K562 (cell line): ENCODE data around the gene ARMC12. TPM values are rescaled to one million over a fixed set of nuclear protein-coding genes. Genes with fewer than 3 reads are reported as not detected.

ENCODE experiments used
- CCAR2 ChIP-seq: fragments of 200-400 bp; formaldehyde crosslinking; IDR thresholded peaks from 2 replicates; pipeline ENCODE4 v1.6.1; 2017; ENCODE audit warnings: mild to moderate bottlenecking, low read depth, low read length
- CHD2 ChIP-seq: IDR thresholded peaks from 2 replicates; pipeline ENCODE4 v1.6.1; 2011; ENCODE audit warnings: low read depth, low read length
- DPF2 ChIP-seq: fragments of 450-650 bp; IDR thresholded peaks from 2 replicates; pipeline ENCODE4 v1.6.1; 2016
- HMGN3 ChIP-seq: IDR thresholded peaks from 2 replicates; pipeline ENCODE4 v1.6.1; 2011; ENCODE audit warnings: borderline replicate concordance, low read depth, mild to moderate bottlenecking, mixed read lengths, low read length; ENCODE audit not compliant: insufficient read length; ENCODE audit errors: extremely low read depth
- MEF2D ChIP-seq: conservative IDR thresholded peaks from 2 replicates; pipeline ENCODE4 v1.6.1; 2016; ENCODE audit warnings: low read depth, missing genetic modification characterization, missing compliant biosample characterization
- MTF1 ChIP-seq: fragments of 250-450 bp; sonication (Bioruptor Pico); IDR thresholded peaks from 2 replicates; pipeline ENCODE4 v1.9.0; 2021; ENCODE audit warnings: moderate library complexity, mild to moderate bottlenecking, inconsistent platforms, borderline replicate concordance
- NBN ChIP-seq: fragments of 450-650 bp; IDR thresholded peaks from 2 replicates; pipeline ENCODE4 v1.6.1; 2016; ENCODE audit warnings: low read depth, mild to moderate bottlenecking
- NFIC ChIP-seq: fragments of 450-650 bp; IDR thresholded peaks from 2 replicates; pipeline ENCODE4 v1.6.1; 2017; ENCODE audit warnings: mild to moderate bottlenecking, inconsistent platforms
- NFYB ChIP-seq: IDR thresholded peaks from 2 replicates; pipeline ENCODE4 v1.6.1; 2011; ENCODE audit warnings: mild to moderate bottlenecking, moderate library complexity; ENCODE audit not compliant: insufficient read length; ENCODE audit errors: extremely low read depth
- PHB ChIP-seq: fragments of 250-450 bp; sonication (Bioruptor Pico); IDR thresholded peaks from 2 replicates; pipeline ENCODE4 v1.5.0; 2021
- PHF21A ChIP-seq: fragments of 450-650 bp; IDR thresholded peaks from 2 replicates; pipeline ENCODE4 v1.6.1; 2017; ENCODE audit warnings: low read depth, borderline replicate concordance
- RCOR1 ChIP-seq, 2 experiments: IDR thresholded peaks; 2 replicates each; pipeline ENCODE4 v1.6.1; 2012; ENCODE audit warnings: low read depth in 2 of 2, low read length in 2 of 2, borderline replicate concordance in 1 of 2, improper control_type of control experiment in 1 of 2
- SRSF1 ChIP-seq: fragments of 200-400 bp; formaldehyde crosslinking; IDR thresholded peaks from 2 replicates; pipeline ENCODE4 v1.6.1; 2017; ENCODE audit warnings: mild to moderate bottlenecking, low read depth, low read length, moderate library complexity
- TBP ChIP-seq: optimal IDR thresholded peaks from 2 replicates; pipeline ENCODE3; 2011; ENCODE audit warnings: low read depth, low read length, improper control_type of control experiment
- ZKSCAN3 ChIP-seq: fragments of 250-450 bp; sonication (Bioruptor Pico); IDR thresholded peaks from 2 replicates; pipeline ENCODE4 v1.4.0; 2020
- ZNF12 ChIP-seq: sonication (generic); formaldehyde crosslinking; IDR thresholded peaks from 2 replicates; pipeline ENCODE4 v1.4.0; 2020; ENCODE audit warnings: mild to moderate bottlenecking, missing genetic modification reagents
- ZNF77 ChIP-seq: fragments of 250-450 bp; sonication (Bioruptor Pico); IDR thresholded peaks from 2 replicates; pipeline ENCODE4 v1.5.0; 2020
- polyA plus RNA-seq, 8 experiments: library from polyadenylated mRNA; depleted of rRNA in 4 of 8; stranded (reverse) in 5 of 8; unstranded in 3 of 8; fragments of >200 nt; fragmentation: Nextera tagmentation in 2 of 8; fragmentation: Illumina TruSeq in 1 of 8; extraction: Ambion mirVana in 2 of 8; extraction: Trizol in 1 of 8; gene quantifications; 2 replicates each; pipeline versions ENCODE4 v1.2.1 to v1.2.3, GENCODE V29; 2011 to 2014; ENCODE audit warnings: inconsistent platforms in 1 of 8, missing spikeins in 1 of 8
- total RNA-seq, 7 experiments: library from RNA; depleted of rRNA in 6 of 7; stranded (reverse); fragments of >200 nt in 6 of 7; fragmentation: Illumina TruSeq in 2 of 7; extraction: Trizol in 2 of 7; gene quantifications; 2 replicates each; pipeline versions ENCODE4 v1.2.1 to v1.2.3, GENCODE V29; 2011 to 2021; ENCODE audit warnings: low replicate concordance in 1 of 7
- TF ChIP-seq, protein P1 (sequence below): sonication (generic); formaldehyde crosslinking; IDR thresholded peaks from 2 replicates; pipeline ENCODE4 v1.8.0; 2022; ENCODE audit warnings: mild to moderate bottlenecking, missing genetic modification reagents
- TF ChIP-seq, protein P2 (sequence below): fragments of 450-650 bp; IDR thresholded peaks from 2 replicates; pipeline ENCODE4 v1.6.1; 2018; ENCODE audit not compliant: partially characterized antibody
- TF ChIP-seq, protein P3 (sequence below): fragments of 250-450 bp; sonication (Bioruptor Pico); IDR thresholded peaks from 2 replicates; pipeline ENCODE4 v1.5.0; 2021

ARMC12 gene
- total and polyA plus RNA-seq, 9 of the 15 experiments (the other 6 are each of a cell fraction or from before 2014, with no cell fraction given): 0.09 to 0.58 (median 0.31) TPM; not detected in 3

DNA sequence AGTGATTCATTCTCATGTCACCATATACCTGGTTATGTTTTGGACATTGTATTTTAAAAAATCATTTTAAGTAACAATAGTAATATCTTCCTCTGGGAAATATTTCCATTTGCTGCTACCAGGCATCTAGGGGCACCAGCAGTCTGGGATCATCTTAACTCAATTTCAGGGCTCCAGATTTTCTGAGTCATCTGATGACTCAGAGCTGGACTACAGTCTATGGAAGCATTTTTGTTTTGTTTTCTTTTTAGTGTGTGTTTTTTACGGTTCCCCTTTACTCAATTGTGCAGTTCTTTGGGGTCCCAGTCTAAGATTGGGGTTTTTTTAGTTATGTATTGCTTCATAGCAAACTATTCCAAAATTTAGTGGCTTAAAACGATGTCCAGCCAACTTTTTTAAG lies 42.4 kb upstream of the ARMC12 start (continued):
- TF ChIP-seq DPF2 (peak; percentile 89), ZKSCAN3 (CRISPR knock-in tag) (no peak), ZNF77 (no peak), PHB (CRISPR knock-in tag) (no peak), TBP (no peak), MEF2D (no peak), CHD2 (no peak), NFYB (no peak), CCAR2 (no peak), ZNF12 (CRISPR knock-in tag) (no peak), NFIC (0 out of 2 replicates have a peak, but pooled peaks have one; percentile 6), HMGN3 (no peak), RCOR1 (IDR thresholded peaks at IDR 0.05; ENCODE audit: borderline replicate concordance in 1 of 2, low read depth in 2 of 2, low read length in 2 of 2) (peak in 1 of 2 experiments; percentile 43; a peak in 1 of 4 replicates), SRSF1 (no peak), MTF1 (CRISPR knock-in tag) (no peak), NBN (peak; percentile 89; the same call in 1 of the 2 replicates), PHF21A (no peak)
- TF ChIP-seq, protein P1, sequence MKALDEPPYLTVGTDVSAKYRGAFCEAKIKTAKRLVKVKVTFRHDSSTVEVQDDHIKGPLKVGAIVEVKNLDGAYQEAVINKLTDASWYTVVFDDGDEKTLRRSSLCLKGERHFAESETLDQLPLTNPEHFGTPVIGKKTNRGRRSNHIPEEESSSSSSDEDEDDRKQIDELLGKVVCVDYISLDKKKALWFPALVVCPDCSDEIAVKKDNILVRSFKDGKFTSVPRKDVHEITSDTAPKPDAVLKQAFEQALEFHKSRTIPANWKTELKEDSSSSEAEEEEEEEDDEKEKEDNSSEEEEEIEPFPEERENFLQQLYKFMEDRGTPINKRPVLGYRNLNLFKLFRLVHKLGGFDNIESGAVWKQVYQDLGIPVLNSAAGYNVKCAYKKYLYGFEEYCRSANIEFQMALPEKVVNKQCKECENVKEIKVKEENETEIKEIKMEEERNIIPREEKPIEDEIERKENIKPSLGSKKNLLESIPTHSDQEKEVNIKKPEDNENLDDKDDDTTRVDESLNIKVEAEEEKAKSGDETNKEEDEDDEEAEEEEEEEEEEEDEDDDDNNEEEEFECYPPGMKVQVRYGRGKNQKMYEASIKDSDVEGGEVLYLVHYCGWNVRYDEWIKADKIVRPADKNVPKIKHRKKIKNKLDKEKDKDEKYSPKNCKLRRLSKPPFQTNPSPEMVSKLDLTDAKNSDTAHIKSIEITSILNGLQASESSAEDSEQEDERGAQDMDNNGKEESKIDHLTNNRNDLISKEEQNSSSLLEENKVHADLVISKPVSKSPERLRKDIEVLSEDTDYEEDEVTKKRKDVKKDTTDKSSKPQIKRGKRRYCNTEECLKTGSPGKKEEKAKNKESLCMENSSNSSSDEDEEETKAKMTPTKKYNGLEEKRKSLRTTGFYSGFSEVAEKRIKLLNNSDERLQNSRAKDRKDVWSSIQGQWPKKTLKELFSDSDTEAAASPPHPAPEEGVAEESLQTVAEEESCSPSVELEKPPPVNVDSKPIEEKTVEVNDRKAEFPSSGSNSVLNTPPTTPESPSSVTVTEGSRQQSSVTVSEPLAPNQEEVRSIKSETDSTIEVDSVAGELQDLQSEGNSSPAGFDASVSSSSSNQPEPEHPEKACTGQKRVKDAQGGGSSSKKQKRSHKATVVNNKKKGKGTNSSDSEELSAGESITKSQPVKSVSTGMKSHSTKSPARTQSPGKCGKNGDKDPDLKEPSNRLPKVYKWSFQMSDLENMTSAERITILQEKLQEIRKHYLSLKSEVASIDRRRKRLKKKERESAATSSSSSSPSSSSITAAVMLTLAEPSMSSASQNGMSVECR (CRISPR knock-in tag): no peak
- TF ChIP-seq, protein P2, sequence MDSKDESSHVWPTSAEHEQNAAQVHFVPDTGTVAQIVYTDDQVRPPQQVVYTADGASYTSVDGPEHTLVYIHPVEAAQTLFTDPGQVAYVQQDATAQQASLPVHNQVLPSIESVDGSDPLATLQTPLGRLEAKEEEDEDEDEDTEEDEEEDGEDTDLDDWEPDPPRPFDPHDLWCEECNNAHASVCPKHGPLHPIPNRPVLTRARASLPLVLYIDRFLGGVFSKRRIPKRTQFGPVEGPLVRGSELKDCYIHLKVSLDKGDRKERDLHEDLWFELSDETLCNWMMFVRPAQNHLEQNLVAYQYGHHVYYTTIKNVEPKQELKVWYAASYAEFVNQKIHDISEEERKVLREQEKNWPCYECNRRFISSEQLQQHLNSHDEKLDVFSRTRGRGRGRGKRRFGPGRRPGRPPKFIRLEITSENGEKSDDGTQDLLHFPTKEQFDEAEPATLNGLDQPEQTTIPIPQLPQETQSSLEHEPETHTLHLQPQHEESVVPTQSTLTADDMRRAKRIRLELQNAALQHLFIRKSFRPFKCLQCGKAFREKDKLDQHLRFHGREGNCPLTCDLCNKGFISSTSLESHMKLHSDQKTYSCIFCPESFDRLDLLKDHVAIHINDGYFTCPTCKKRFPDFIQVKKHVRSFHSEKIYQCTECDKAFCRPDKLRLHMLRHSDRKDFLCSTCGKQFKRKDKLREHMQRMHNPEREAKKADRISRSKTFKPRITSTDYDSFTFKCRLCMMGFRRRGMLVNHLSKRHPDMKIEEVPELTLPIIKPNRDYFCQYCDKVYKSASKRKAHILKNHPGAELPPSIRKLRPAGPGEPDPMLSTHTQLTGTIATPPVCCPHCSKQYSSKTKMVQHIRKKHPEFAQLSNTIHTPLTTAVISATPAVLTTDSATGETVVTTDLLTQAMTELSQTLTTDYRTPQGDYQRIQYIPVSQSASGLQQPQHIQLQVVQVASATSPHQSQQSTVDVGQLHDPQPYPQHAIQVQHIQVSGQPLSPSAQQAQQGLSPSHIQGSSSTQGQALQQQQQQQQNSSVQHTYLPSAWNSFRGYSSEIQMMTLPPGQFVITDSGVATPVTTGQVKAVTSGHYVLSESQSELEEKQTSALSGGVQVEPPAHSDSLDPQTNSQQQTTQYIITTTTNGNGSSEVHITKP: no peak
- TF ChIP-seq, protein P3, sequence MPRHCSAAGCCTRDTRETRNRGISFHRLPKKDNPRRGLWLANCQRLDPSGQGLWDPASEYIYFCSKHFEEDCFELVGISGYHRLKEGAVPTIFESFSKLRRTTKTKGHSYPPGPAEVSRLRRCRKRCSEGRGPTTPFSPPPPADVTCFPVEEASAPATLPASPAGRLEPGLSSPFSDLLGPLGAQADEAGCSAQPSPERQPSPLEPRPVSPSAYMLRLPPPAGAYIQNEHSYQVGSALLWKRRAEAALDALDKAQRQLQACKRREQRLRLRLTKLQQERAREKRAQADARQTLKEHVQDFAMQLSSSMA (CRISPR knock-in tag): no peak
